Measurements from ENCODE around the gene MALL.

The MALL gene

GRCh38 chr2:110104025-110104771 is 11.4 kb downstream of the MALL start:
- no peak overlapping the region for H3K27ac ChIP-seq (ENCODE audit: low read depth, low read length, poor library complexity, severe bottlenecking)
- no peaks in the 10 kb centered on the region for H4K20me1 ChIP-seq (ENCODE audit: insufficient read depth, low read length)
- TF ChIP-seq EZH2 (IDR thresholded peaks at IDR 0.05; ENCODE audit: borderline replicate concordance, low read length) = no peak
- TF ChIP-seq CTCF (IDR thresholded peaks at IDR 0.05; ENCODE audit: low read length) = no peak
- H3K4me3 ChIP-seq (ENCODE audit: low read depth, low read length, poor library complexity, severe bottlenecking) = no peak overlapping the region
- no peaks in the 10 kb centered on the region for H3K9me2 ChIP-seq (ENCODE audit: low read depth, low read length)
- no peaks in the 10 kb centered on the region for H3K4me1 ChIP-seq (ENCODE audit: insufficient read depth, low read length, severe bottlenecking)
- no peaks in the 10 kb centered on the region for H3K27me3 ChIP-seq (ENCODE audit: insufficient read depth, low read length)
- no peaks in the 10 kb centered on the region for H3F3A ChIP-seq (ENCODE audit: insufficient read depth, low read length)
- no peaks in the 10 kb centered on the region for H3K9me3 ChIP-seq (ENCODE audit: low read length)
- H3K9ac ChIP-seq (ENCODE audit: low read length) = no peak overlapping the region
- H3K36me3 ChIP-seq (ENCODE audit: insufficient read depth, low read length) = no peaks in the 10 kb centered on the region
- H3K79me2 ChIP-seq (ENCODE audit: insufficient read depth, low read length) = no peaks in the 10 kb centered on the region
- no peak overlapping the region for H3K4me2 ChIP-seq (ENCODE audit: low read length)
- H2AFZ ChIP-seq (ENCODE audit: low read length) = no peak overlapping the region

DNA sequence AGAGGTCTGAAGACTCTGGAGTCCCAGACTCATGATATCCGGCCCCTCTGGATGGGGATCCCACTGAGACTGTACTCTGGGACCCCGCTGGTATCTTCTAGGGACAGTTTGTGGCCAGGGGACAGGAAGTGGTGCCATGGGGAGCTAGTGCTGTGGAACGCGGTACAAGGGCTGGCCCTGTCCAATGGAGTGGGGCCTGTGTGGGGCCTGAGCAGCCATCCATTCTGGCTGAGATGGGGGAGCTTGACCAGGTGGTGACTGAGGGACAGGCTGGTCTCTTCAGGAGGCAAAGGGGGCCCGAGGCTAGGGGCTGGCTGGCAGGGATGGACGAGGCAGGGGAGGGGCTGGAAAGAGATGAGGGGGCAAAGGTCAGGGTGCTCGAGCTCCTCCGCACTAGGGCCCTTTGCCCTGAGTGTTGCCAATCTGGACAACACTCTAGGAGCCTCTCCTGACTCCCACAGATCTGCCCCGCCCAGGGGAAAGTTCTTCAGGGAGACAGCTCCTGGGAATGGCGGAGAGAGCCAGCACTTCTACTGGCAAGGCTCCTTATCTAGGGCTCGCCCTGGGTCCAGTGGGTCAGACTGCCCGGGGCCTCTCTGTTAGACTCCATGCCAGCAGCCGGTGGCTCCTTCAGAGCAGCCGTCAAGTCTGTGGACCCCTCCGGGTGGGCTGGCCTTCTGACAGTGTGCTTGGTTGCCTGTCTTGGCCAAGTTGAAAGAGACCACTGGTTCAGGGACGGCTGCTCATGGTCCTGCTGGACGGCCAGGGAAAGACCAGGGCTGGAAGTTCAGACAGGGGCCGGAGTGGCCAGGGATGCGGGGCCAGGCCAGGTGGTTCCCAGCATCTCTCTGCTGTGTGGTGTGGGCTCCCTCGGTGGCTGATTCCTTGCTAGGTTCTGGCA is 12.3 kb downstream of the MALL start:
- Histone ChIP-seq H2AFZ (ENCODE audit: low read length) (no peak overlapping the region), H3K9ac (ENCODE audit: low read length) (no peak overlapping the region), H3K4me3 (ENCODE audit: low read depth, low read length, poor library complexity, severe bottlenecking) (no peak overlapping the region), H3K4me2 (ENCODE audit: low read length) (no peak overlapping the region), H3K4me1 (ENCODE audit: insufficient read depth, low read length, severe bottlenecking) (no peaks in the 10 kb centered on the region), H3K9me3 (ENCODE audit: low read length) (no peaks in the 10 kb centered on the region), H3K36me3 (ENCODE audit: insufficient read depth, low read length) (no peaks in the 10 kb centered on the region), H4K20me1 (ENCODE audit: insufficient read depth, low read length) (no peaks in the 10 kb centered on the region), H3K79me2 (ENCODE audit: insufficient read depth, low read length) (no peaks in the 10 kb centered on the region), H3F3A (ENCODE audit: insufficient read depth, low read length) (no peaks in the 10 kb centered on the region), H3K27ac (ENCODE audit: low read depth, low read length, poor library complexity, severe bottlenecking) (no peak overlapping the region), H3K27me3 (ENCODE audit: insufficient read depth, low read length) (no peaks in the 10 kb centered on the region), H3K9me2 (ENCODE audit: low read depth, low read length) (no peaks in the 10 kb centered on the region)
- TF ChIP-seq EZH2 (IDR thresholded peaks at IDR 0.05; ENCODE audit: borderline replicate concordance, low read length) = no peak
- TF ChIP-seq CTCF (IDR thresholded peaks at IDR 0.05; ENCODE audit: low read length) = no peak

DNA sequence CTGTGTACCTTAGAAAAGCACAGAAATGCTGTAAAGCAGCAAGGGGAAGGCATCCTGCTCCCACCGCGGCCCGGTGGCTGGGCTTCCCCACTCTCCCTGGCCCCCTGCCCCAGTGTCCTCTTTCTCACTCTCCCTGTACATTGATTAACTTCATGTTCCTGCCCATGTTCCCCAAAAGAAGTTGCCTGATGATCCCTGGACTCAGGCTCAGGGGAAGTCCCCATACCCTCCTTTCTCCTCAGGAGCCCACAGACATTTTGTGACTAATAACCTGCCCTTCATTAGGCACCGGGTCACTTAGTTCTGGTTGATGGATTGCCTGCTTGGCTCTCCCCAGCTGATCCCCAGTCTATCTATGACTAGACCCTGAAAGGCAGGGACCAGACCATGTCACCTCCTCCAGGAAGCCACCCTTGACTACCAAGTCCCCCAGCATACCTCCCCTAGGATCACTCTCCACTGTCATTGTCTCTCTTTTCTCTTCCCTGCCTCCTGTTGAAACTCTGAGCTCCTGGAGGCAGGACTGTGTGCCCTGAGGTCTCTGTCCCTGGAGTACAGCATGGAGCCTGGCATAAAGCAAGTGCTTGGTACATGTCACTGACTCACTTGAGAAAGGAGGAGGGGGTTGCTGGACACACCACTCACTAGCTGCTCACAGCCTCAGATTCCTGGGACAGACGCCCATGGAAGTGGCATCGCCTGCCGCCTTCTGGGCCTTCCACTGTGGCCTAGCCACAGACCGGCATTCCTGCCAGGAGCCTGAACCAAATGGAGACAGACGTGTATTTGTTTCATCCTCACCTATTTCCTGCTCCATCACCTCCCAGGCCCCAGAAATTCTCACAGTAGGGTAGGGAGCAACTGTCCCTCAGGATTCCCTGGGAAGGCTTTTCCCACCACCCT is 13.5 kb downstream of the MALL start:
- H3K9me2 ChIP-seq (ENCODE audit: low read depth, low read length) = no peaks in the 10 kb centered on the region
- H2AFZ ChIP-seq (ENCODE audit: low read length) = no peak overlapping the region
- H3K36me3 ChIP-seq (ENCODE audit: insufficient read depth, low read length) = no peaks in the 10 kb centered on the region
- TF ChIP-seq EZH2 (IDR thresholded peaks at IDR 0.05; ENCODE audit: borderline replicate concordance, low read length) = no peak
- TF ChIP-seq CTCF (IDR thresholded peaks at IDR 0.05; ENCODE audit: low read length) = no peak
- no peaks in the 10 kb centered on the region for H3K27me3 ChIP-seq (ENCODE audit: insufficient read depth, low read length)
- H3K4me3 ChIP-seq (ENCODE audit: low read depth, low read length, poor library complexity, severe bottlenecking) = no peak overlapping the region
- no peaks in the 10 kb centered on the region for H4K20me1 ChIP-seq (ENCODE audit: insufficient read depth, low read length)
- no peak overlapping the region for H3K4me2 ChIP-seq (ENCODE audit: low read length)
- no peaks in the 10 kb centered on the region for H3F3A ChIP-seq (ENCODE audit: insufficient read depth, low read length)
- no peak overlapping the region for H3K9ac ChIP-seq (ENCODE audit: low read length)
- H3K9me3 ChIP-seq (ENCODE audit: low read length) = no peaks in the 10 kb centered on the region
- H3K27ac ChIP-seq (ENCODE audit: low read depth, low read length, poor library complexity, severe bottlenecking) = no peak overlapping the region
- no peaks in the 10 kb centered on the region for H3K79me2 ChIP-seq (ENCODE audit: insufficient read depth, low read length)
- H3K4me1 ChIP-seq (ENCODE audit: insufficient read depth, low read length, severe bottlenecking) = no peaks in the 10 kb centered on the region

All from OCI-LY1 (cell line).